Testis (tissue), 3 donors: ENCODE measurements around the gene CADPS. TPM values are rescaled to one million over a fixed set of nuclear protein-coding genes. Genes with fewer than 3 reads are reported as not detected.

Experiments used
- DNase-seq: peaks from one replicate; pipeline ENCODE4 v3.0.0-alpha.2; 2019
- H3K27ac ChIP-seq, 2 donors: fragments of 200-600 bp; sonication (generic); one replicate each; pipeline ENCODE4 v1.5.1; 2019
- H3K27me3 ChIP-seq: fragments of 200-600 bp; sonication (generic); one replicate; pipeline ENCODE4 v1.5.1; 2019
- H3K36me3 ChIP-seq: fragments of 200-600 bp; sonication (generic); one replicate; pipeline ENCODE4 v1.5.1; 2017; ENCODE audit warnings: low read depth; ENCODE audit errors: missing control alignments
- H3K4me1 ChIP-seq: fragments of 200-600 bp; sonication (generic); one replicate; pipeline ENCODE4 v1.5.1; 2019
- H3K4me3 ChIP-seq, 2 donors: fragments of 200-600 bp; sonication (generic); one replicate each; pipeline ENCODE4 v1.5.1; 2017 to 2019
- H3K9me3 ChIP-seq: fragments of 200-600 bp; sonication (generic); one replicate; pipeline ENCODE4 v1.5.1; 2017
- POLR2A ChIP-seq: fragments of 450-650 bp; IDR thresholded peaks from one replicate; pipeline ENCODE4 v1.6.1; 2017; ENCODE audit warnings: antibody characterized with exemption, mild to moderate bottlenecking, moderate library complexity
- WGBS, 2 donors: methylation state at CpG; one replicate each; pipeline ENCODE4 v1.1.5; 2018; 5-methylcytosine and 5-hydroxymethylcytosine counted together
- intact Hi-C: fragments of 100-400 bp; cut with DNase I; formaldehyde crosslinking; loops from one replicate; pipeline ENCODE4 v1.15.1; 2023; ENCODE audit warnings: low total_unique reads
- polyA plus RNA-seq: library from polyadenylated mRNA; stranded (reverse); fragments of 350-450 nt; fragmentation: Illumina TruSeq; extraction: RNeasy Lipid Tissue Mini Kit (QIAGEN cat#74804); gene quantifications from one replicate; pipeline ENCODE4 v1.2.3, GENCODE V29; 2014; ENCODE audit warnings: low read depth, low replicate concordance; ENCODE audit not compliant: insufficient read depth
- total RNA-seq, 2 donors: library from RNA; depleted of rRNA; stranded (reverse); fragments of >200 nt; gene quantifications; one replicate each; pipeline ENCODE4 v1.2.3, GENCODE V29; 2016
- TF ChIP-seq, protein P1 (sequence below), 3 experiments: fragments of 450-650 bp in 2 of 3; fragments of 200-600 bp in 1 of 3; sonication (generic) in 1 of 3; IDR thresholded peaks; one replicate each; pipeline ENCODE4 v1.5.1; 2016 to 2019; ENCODE audit warnings: antibody characterized with exemption in 3 of 3, mild to moderate bottlenecking in 2 of 3, moderate library complexity in 1 of 3

Gene CADPS
- total and polyA plus RNA-seq, 3 donors from 2014 or later, result 8.6 to 56.4 (median 21.6) TPM

DNA sequence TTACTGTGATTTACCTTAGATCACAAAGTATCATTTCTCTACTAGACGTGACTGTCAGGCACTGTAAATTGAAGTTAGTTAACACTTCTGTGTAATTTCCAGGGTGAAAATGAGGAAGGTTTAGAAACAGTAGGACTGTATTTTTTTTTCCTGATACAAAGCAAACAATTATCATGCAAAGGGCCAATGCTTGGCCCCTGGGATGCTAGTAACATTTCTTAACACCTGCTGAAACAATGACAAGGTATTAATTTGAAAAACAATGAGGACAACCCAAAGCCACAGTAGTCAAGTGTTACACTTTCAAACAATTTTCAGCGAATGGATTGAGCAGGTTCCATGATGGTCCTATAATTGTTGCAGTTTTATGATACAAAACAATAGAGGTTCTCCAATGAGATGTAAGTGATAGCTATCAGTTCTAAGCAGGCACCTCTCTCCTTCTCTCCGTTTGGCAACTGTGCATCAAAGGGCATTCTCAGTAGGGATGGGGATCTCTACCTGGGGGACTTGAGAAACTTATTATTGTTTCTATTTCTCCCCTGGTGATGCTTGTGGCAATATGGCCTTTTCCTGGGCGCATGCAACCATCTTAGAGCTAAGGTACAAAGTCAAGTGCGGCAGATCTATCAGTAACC, 435.9 kb downstream of the CADPS start:
- WGBS, 2 donors, result 65 to 72% methylated on average over 5 of the region's 5 CpGs
- no peak for TF ChIP-seq POLR2A
- TF ChIP-seq, protein P1, sequence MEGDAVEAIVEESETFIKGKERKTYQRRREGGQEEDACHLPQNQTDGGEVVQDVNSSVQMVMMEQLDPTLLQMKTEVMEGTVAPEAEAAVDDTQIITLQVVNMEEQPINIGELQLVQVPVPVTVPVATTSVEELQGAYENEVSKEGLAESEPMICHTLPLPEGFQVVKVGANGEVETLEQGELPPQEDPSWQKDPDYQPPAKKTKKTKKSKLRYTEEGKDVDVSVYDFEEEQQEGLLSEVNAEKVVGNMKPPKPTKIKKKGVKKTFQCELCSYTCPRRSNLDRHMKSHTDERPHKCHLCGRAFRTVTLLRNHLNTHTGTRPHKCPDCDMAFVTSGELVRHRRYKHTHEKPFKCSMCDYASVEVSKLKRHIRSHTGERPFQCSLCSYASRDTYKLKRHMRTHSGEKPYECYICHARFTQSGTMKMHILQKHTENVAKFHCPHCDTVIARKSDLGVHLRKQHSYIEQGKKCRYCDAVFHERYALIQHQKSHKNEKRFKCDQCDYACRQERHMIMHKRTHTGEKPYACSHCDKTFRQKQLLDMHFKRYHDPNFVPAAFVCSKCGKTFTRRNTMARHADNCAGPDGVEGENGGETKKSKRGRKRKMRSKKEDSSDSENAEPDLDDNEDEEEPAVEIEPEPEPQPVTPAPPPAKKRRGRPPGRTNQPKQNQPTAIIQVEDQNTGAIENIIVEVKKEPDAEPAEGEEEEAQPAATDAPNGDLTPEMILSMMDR (IDR thresholded peaks at IDR 0.05), result no peak

DNA sequence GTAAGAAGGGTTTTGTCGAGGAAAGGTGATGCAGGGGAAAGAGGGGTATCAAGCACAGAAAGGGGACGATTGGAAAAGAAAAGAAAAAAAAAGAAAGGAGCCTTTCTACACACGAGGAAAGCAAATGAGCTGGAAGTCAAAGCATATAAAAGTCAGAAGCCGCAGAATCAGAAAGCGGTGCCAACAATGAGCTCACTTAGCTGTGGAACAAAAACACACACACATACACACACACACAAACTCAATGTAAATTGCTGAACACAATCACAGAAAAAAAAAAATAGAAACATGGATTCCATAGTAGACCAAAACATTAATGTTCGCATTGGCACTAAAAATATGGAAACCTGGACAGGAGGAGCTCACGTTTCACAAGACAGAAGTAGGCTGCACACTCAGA, 438.4 kb downstream of the CADPS start:
- H3K4me1 ChIP-seq, result no peaks in the 10 kb centered on the region
- DNase-seq, result no peak
- TF ChIP-seq, protein P1 (IDR thresholded peaks at IDR 0.05), result no peak
- no peak for TF ChIP-seq POLR2A
- no peaks in the 10 kb centered on the region for H3K27me3 ChIP-seq
- no peaks in the 10 kb centered on the region for H3K36me3 ChIP-seq
- no peak overlapping the region for H3K4me3 ChIP-seq
- H3K9me3 ChIP-seq, result no peaks in the 10 kb centered on the region
- WGBS, 2 donors, result 75 to 78% methylated on average over 7 of the region's 7 CpGs
- H3K27ac ChIP-seq, result no peak overlapping the region
- intact Hi-C loops, result no loop called here

More for the DNA sequence above, 435.9 kb downstream of the CADPS start:
- no peaks in the 10 kb centered on the region for H3K9me3 ChIP-seq
- H3K4me1 ChIP-seq, result no peaks in the 10 kb centered on the region
- intact Hi-C loops, result no loop called here
- H3K27me3 ChIP-seq, result no peaks in the 10 kb centered on the region
- no peak overlapping the region for H3K27ac ChIP-seq
- H3K36me3 ChIP-seq, result no peaks in the 10 kb centered on the region
- DNase-seq, result no peak
- no peak overlapping the region for H3K4me3 ChIP-seq

DNA sequence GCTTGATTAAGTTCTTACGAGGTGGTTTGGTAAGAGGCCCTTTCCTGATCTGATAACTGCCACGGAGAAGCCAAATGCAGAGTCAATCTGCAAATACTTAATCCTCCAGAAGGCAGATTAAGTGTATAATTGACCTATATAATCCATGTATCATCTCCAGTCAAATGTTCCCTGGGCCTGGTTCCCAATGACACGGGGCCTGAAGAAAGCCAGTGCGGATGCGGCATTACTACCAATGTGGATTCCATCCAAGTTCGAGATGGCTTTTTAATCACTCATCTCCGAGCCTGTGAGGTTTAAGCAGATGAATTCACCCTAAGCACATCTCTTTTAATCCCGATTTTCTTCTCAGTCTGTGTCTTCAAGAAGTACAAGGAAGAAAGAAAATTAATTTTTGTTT, 441.8 kb downstream of the CADPS start:
- DNase-seq, result no peak
- intact Hi-C loops, result no loop called here
- Histone ChIP-seq H3K9me3 (no peaks in the 10 kb centered on the region), H3K4me1 (no peaks in the 10 kb centered on the region), H3K27me3 (no peaks in the 10 kb centered on the region), H3K4me3 (no peak overlapping the region), H3K27ac (no peak overlapping the region), H3K36me3 (no peaks in the 10 kb centered on the region)
- WGBS, 2 donors, result 82 to 88% methylated on average over 8 of the region's 8 CpGs
- TF ChIP-seq, protein P1 (IDR thresholded peaks at IDR 0.05), result no peak
- TF ChIP-seq POLR2A, result no peak

DNA sequence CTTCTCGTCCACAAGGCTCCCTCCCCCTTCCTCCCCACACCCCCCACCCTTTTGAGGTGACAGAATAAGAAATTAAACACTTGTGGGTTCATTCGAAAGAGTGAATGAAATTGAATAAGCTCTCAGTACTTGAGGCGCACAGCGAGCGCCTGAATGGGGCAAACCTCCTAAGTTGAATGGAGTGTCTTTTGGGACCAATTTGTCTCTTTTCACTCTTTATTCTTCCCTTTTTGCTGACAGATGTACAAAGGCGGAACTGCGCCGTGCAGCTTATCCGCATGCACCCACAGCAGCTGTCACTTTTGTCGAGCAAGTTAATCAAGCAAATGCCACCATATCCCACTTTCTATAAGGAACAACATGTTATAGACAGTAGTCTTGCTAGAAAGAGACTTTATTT, 454.0 kb downstream of the CADPS start:
- Histone ChIP-seq H3K4me3 (no peak overlapping the region), H3K4me1 (no peaks in the 10 kb centered on the region), H3K36me3 (no peaks in the 10 kb centered on the region), H3K27ac (no peak overlapping the region), H3K9me3 (no peaks in the 10 kb centered on the region), H3K27me3 (no peaks in the 10 kb centered on the region)
- DNase-seq, result no peak
- TF ChIP-seq, protein P1 (IDR thresholded peaks at IDR 0.05), result no peak
- TF ChIP-seq POLR2A, result no peak
- WGBS, 2 donors, result 87 to 91% methylated on average over 10 of the region's 10 CpGs
- intact Hi-C loops, result no loop called here

DNA sequence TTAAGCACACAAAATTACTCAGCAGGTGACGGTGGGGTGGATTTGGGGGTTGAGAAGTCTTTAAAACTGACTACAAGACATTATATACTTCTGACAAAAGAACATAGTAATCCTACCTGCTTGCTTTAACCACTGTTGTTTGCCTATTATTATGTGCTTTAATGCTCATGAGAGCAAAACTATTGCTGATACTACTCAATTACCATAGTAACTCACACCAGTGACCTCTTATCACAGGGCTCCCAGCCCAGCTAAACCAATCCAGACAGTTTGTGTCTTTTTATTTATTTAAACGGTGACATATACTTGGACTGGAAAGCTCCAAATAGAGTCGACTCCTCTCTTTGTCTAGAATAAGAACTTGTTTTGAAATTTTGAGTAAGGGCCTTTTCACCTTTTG, 459.1 kb downstream of the CADPS start:
- Histone ChIP-seq H3K36me3 (no peaks in the 10 kb centered on the region), H3K4me3 (no peak overlapping the region), H3K27me3 (no peaks in the 10 kb centered on the region), H3K9me3 (no peaks in the 10 kb centered on the region), H3K4me1 (no peaks in the 10 kb centered on the region), H3K27ac (no peak overlapping the region)
- 78 to 81% methylated on average over 3 of the region's 3 CpGs for WGBS, 2 donors
- TF ChIP-seq, protein P1 (IDR thresholded peaks at IDR 0.05), result no peak
- TF ChIP-seq POLR2A, result no peak
- intact Hi-C loops, result no loop called here
- no peak for DNase-seq
